NK-92 treated with Interleukin-12 subunit alpha and Interleukin-12 subunit beta, amount 100 ng/mL, for 24 hours (cell line): ENCODE measurements around the gene HTR3C.

ENCODE experiments used
- DNase-seq: peaks from one replicate; lab custom pipeline; 2025; lab: John Stamatoyannopoulos, UW

HTR3C gene

DNA sequence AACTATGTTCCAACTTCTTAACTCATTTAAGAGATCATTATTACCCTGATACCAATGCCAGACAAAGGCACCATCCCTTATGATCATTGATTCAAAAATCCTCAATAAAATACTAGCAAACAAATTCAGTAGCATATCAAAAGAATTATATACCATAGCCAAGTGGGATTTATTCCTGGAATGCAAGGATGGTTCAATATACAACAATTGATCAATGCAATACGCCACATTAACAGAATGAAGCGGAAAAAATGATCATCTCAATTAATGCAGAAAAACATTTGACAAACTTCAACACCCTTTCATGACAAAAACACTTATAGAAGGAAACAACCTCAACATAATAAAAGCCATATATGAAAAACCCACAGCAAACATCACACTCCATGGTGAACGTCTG lies 39.4 kb downstream of the HTR3C start:
- no peak for DNase-seq

- DNase-seq: no peak
Measured at GRCh38 chr3:184096811-184097383, 44.0 kb downstream of the HTR3C start, which contains the start of gene HTR3E. Gene HTR3E, plus strand, starts transcription at chr3:184097064. Its CDS starts 466 bp downstream, at chr3:184097530.

- DNase-seq: no peak
Measured at GRCh38 chr3:184097556-184097955, 44.7 kb downstream of the HTR3C start.

DNA sequence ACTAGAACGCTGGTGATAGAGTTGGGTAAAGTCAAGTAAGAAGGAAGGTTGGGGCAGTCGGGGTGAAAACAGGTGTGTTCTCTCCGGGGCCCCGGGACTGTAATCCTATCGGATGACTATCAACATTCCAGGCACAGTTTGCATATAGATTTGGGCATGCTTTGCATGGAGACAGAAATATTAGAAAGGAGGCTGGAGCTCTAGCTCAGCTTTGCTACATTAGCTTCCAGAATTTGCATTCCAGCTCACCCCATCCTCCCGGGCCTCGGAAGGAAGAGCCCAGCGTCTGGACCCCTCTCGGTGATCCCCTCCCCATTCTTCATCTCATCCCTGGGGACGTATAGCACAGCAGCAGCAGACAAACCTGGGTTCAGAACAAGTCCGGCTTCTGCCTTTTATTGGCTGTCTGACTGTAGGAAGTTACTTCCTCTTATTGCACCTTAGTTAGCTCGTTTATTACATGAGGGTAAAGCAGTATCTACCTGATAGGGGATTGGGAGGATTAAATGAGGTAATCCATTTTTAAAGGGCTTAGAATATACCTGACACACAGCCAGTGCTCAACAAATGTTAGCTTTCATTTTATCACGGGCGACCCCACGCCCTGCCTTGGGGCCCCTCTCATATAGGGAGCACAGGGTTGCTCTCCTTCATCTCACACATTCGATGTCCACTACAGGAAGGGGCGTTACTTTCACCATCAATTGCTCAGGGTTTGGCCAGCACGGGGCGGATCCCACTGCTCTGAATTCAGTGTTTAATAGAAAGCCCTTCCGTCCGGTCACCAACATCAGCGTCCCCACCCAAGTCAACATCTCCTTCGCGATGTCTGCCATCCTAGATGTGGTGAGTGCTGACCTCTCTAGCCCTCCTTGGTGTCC lies 47.2 kb downstream of the HTR3C start:
- no peak for DNase-seq
